Caco-2 (cell line): Measurements from ENCODE around the gene SPOCK1. TPM values are rescaled to one million over a fixed set of nuclear protein-coding genes. Genes with fewer than 3 reads are reported as not detected.

ENCODE experiments used
- BruUV-seq: library from RNA; stranded (reverse); fragments of 400-500 nt; replicated peaks from 2 replicates; lab custom pipeline; 2021; lab: Mats Ljungman, UMichigan
- CTCF ChIA-PET: fragments of 300-600 bp; sonication (Branson Sonifier 250); formaldehyde crosslinking; loops from one replicate; lab custom pipeline; 2022; ENCODE audit warnings: antibody characterized with exemption; lab: Charles Lee
- POLR2A ChIA-PET: fragments of 300-600 bp; sonication (Branson Sonifier 250); formaldehyde crosslinking; loops from one replicate; lab custom pipeline; 2022; ENCODE audit warnings: antibody characterized with exemption; lab: Charles Lee
- DNase-seq, 2 experiments: peaks; one replicate each; pipeline versions ENCODE4 v3.0.0 to v3.0.0-alpha.2; 2020 to 2022
- H3K27me3 ChIP-seq: replicated peaks from 2 replicates; pipeline ENCODE4 v1.6.0; 2011; ENCODE audit warnings: low read length; ENCODE audit not compliant: control insufficient read depth, insufficient read depth
- H3K36me3 ChIP-seq: 2 replicates; pipeline ENCODE4 v1.5.1; 2011; ENCODE audit warnings: low read length; ENCODE audit not compliant: control insufficient read depth, insufficient read depth
- H3K4me1 ChIP-seq: fragments of 250-450 bp; sonication (Bioruptor Pico); 2 replicates; pipeline ENCODE4 v1.5.1; 2020; ENCODE audit warnings: mild to moderate bottlenecking
- H3K4me3 ChIP-seq: 2 replicates; pipeline ENCODE4 v1.5.1; 2011; ENCODE audit warnings: low read depth, mild to moderate bottlenecking, control low read depth, low read length
- H3K9me3 ChIP-seq: fragments of 250-450 bp; sonication (Bioruptor Pico); 2 replicates; pipeline ENCODE4 v1.5.1; 2020; ENCODE audit warnings: mild to moderate bottlenecking, moderate library complexity
- H3K27ac Mint-ChIP-seq: one replicate; pipeline ENCODE4 v1.8.0; 2022; ENCODE audit warnings: mixed read lengths; ENCODE audit not compliant: unreplicated experiment
- H3K27me3 Mint-ChIP-seq: one replicate; pipeline ENCODE4 v1.8.0; 2022; ENCODE audit warnings: mixed read lengths; ENCODE audit not compliant: insufficient read depth, unreplicated experiment
- H3K36me3 Mint-ChIP-seq: one replicate; pipeline ENCODE4 v1.8.0; 2022; ENCODE audit warnings: mild to moderate bottlenecking, mixed read lengths; ENCODE audit not compliant: insufficient read depth, unreplicated experiment
- H3K4me1 Mint-ChIP-seq: one replicate; pipeline ENCODE4 v1.8.0; 2022; ENCODE audit warnings: low read depth, mixed read lengths; ENCODE audit not compliant: unreplicated experiment
- H3K4me3 Mint-ChIP-seq: one replicate; pipeline ENCODE4 v1.8.0; 2022; ENCODE audit warnings: mild to moderate bottlenecking, moderate library complexity, mixed read lengths; ENCODE audit not compliant: unreplicated experiment
- H3K9me3 Mint-ChIP-seq: one replicate; pipeline ENCODE4 v1.8.0; 2022; ENCODE audit warnings: mixed read lengths; ENCODE audit not compliant: unreplicated experiment
- CTCF ChIP-seq, 2 experiments: fragments of 200-600 bp in 1 of 2; IDR thresholded peaks; 1 replicate in 1 of 2; 2 replicates in 1 of 2; pipeline versions ENCODE4 v1.5.1 to v1.8.0; 2011 to 2022; ENCODE audit warnings: antibody characterized with exemption in 1 of 2, control low read depth in 1 of 2, inconsistent platforms in 1 of 2, low read depth in 1 of 2, low read length in 1 of 2, mild to moderate bottlenecking in 1 of 2, moderate library complexity in 1 of 2; ENCODE audit not compliant: insufficient read depth in 1 of 2, severe bottlenecking in 1 of 2, unreplicated experiment in 1 of 2
- intact Hi-C: fragments of 100-400 bp; cut with micrococcal nuclease; formaldehyde crosslinking; loops from one replicate; pipeline ENCODE4 v1.10.0; 2022; ENCODE audit not compliant: unreplicated experiment
- total RNA-seq: library from RNA; stranded (reverse); gene quantifications from 2 replicates; pipeline ENCODE4 v1.2.3, GENCODE V29; 2022

Gene SPOCK1
- total RNA-seq, 1 experiment from 2014 or later = not detected

GRCh38 chr5:137022725-137023124, 476.4 kb downstream of the SPOCK1 start:
- Mint-ChIP-seq H3K36me3 (no peaks in the 10 kb centered on the region), H3K4me1 (no peaks in the 10 kb centered on the region), H3K27ac (no peak overlapping the region), H3K27me3 (peaks cover 17% of the 10 kb centered on the region), H3K4me3 (no peak overlapping the region), H3K9me3 (no peaks in the 10 kb centered on the region)
- Histone ChIP-seq H3K9me3 (no peaks in the 10 kb centered on the region), H3K4me1 (no peaks in the 10 kb centered on the region), H3K4me3 (no peak overlapping the region), H3K36me3 (no peaks in the 10 kb centered on the region), H3K27me3 (peaks cover 2% of the 10 kb centered on the region; the same call in 1 of the 2 replicates)
- intact Hi-C loops = no loop called here
- POLR2A ChIA-PET = no interaction called here
- no TSS peak for BruUV-seq
- CTCF ChIA-PET = no interaction called here
- DNase-seq = no peak
- TF ChIP-seq CTCF (IDR thresholded peaks at IDR 0.05; ENCODE audit: insufficient read depth in 1 of 2, low read depth in 1 of 2, low read length in 1 of 2, severe bottlenecking in 1 of 2, unreplicated experiment in 1 of 2) = no peak

GRCh38 chr5:137022043-137022442, 477.1 kb downstream of the SPOCK1 start:
- Mint-ChIP-seq H3K36me3 (no peaks in the 10 kb centered on the region), H3K27ac (no peak overlapping the region)

DNA sequence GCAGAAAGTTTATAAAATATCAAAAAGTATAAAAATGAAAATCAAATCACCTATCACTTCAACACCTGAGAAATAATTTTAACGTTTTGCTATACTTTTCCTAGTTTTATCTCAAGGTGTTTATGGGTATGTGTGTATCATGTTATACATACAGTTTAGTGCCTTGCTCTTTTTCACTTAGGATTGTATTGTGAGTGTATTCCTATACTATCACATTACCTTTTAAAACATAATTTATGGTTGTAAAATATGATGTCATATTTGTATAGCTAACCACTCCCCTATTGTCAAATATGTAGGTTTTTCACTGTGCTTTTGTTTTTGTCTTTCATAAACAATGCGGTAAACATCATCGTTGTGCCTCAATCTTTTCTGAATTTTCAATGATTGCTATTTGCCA, 479.9 kb downstream of the SPOCK1 start:
- Mint-ChIP-seq H3K27me3 (peaks cover 14% of the 10 kb centered on the region), H3K9me3 (no peaks in the 10 kb centered on the region), H3K36me3 (no peaks in the 10 kb centered on the region), H3K4me3 (no peak overlapping the region), H3K4me1 (no peaks in the 10 kb centered on the region), H3K27ac (no peak overlapping the region)
- BruUV-seq = no TSS peak
- Histone ChIP-seq H3K4me1 (no peaks in the 10 kb centered on the region), H3K27me3 (peaks cover 2% of the 10 kb centered on the region; the same call in 1 of the 2 replicates), H3K9me3 (no peaks in the 10 kb centered on the region), H3K4me3 (no peak overlapping the region), H3K36me3 (no peaks in the 10 kb centered on the region)
- intact Hi-C loops = no loop called here
- ChIA-PET CTCF (no interaction called here), POLR2A (no interaction called here)
- TF ChIP-seq CTCF (IDR thresholded peaks at IDR 0.05; ENCODE audit: insufficient read depth in 1 of 2, low read depth in 1 of 2, low read length in 1 of 2, severe bottlenecking in 1 of 2, unreplicated experiment in 1 of 2) = no peak
- DNase-seq = no peak

More at GRCh38 chr5:137022043-137022442, 477.1 kb downstream of the SPOCK1 start:
- H3K9me3 ChIP-seq = no peaks in the 10 kb centered on the region
- Mint-ChIP-seq H3K4me3 (no peak overlapping the region), H3K9me3 (no peaks in the 10 kb centered on the region), H3K27me3 (peaks cover 18% of the 10 kb centered on the region), H3K4me1 (no peaks in the 10 kb centered on the region)
- no peak for TF ChIP-seq CTCF (IDR thresholded peaks at IDR 0.05; ENCODE audit: insufficient read depth in 1 of 2, low read depth in 1 of 2, low read length in 1 of 2, severe bottlenecking in 1 of 2, unreplicated experiment in 1 of 2)
- DNase-seq = no peak
- intact Hi-C loops = no loop called here
- H3K4me1 ChIP-seq = no peaks in the 10 kb centered on the region
- H3K27me3 ChIP-seq = peaks cover 2% of the 10 kb centered on the region; the same call in 1 of the 2 replicates
- CTCF ChIA-PET = no interaction called here
- BruUV-seq = no TSS peak
- POLR2A ChIA-PET = no interaction called here
- no peaks in the 10 kb centered on the region for H3K36me3 ChIP-seq
- H3K4me3 ChIP-seq = no peak overlapping the region
